HG03159 (cell line): ENCODE measurements around the gene SRA1.

ENCODE experiments used
- ATAC-seq: cut with Tn5 transposase; IDR thresholded peaks from one replicate; pipeline ENCODE4 v1.9.1; 2021; ENCODE audit warnings: mild to moderate bottlenecking, moderate library complexity; ENCODE audit not compliant: unreplicated experiment

SRA1 gene

DNA sequence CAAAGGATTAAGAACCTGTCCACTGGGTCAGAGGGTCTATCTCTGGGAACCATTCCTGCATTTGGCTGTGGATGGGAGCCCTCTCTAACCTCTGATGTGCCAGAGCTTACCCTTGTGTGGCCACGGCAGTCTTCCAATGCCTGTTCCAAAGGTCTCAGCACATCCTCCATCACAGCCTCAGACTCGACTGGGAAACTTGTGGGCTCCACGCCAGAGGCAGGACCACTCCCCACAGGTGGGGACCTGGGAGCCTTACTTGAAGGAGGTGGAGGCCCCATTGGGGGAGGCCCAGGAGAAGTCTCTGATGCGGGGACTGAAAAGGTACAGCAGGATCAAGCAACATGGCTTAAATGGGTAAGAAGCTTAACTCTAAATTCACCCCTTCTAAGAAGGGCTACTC is 5.4 kb downstream of the SRA1 start:
- ATAC-seq = no peak

DNA sequence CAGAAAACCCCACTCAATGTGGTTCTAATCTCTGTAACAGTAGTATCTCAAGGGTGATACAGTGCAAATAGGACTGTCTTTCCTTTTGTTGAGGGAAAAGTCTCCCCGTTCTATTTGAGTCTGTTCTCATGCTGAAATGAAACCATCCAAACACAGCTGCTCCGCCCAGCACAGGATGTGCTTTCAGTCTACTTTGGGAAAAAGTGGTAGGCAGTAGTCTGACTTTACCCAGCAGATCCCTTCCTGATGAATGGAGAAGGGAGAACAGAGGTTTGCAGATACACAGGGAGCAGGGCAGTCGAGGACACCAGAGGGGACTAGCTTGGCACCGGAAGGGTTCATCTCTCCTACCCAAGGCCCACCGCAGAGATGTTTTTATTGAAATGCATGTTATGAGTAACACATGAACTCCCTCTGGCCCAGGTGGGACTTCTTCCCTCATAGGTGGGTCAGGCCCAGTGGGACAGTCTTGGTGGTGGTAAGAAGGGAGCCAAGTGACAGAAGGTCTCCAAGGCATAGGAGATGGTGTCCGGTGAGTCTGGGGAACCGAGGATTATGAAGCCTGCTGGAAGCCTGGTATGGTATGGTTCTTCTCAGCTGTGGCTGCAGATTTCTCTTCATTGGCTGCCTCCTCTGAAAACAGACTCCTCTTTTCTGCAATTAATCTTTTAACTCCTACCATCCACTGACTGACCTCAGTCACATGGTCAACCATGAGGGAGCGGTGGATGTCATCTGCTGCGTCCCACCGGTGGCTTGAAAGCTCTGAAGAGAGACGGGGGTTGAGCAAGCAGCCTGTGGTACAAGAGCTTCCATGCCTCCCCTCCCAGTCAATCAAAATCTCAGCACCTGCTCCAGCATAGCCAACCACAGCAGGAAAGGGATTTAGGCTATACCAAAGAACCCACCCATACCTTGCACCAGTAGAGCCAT is 6.9 kb downstream of the SRA1 start:
- ATAC-seq = no peak

DNA sequence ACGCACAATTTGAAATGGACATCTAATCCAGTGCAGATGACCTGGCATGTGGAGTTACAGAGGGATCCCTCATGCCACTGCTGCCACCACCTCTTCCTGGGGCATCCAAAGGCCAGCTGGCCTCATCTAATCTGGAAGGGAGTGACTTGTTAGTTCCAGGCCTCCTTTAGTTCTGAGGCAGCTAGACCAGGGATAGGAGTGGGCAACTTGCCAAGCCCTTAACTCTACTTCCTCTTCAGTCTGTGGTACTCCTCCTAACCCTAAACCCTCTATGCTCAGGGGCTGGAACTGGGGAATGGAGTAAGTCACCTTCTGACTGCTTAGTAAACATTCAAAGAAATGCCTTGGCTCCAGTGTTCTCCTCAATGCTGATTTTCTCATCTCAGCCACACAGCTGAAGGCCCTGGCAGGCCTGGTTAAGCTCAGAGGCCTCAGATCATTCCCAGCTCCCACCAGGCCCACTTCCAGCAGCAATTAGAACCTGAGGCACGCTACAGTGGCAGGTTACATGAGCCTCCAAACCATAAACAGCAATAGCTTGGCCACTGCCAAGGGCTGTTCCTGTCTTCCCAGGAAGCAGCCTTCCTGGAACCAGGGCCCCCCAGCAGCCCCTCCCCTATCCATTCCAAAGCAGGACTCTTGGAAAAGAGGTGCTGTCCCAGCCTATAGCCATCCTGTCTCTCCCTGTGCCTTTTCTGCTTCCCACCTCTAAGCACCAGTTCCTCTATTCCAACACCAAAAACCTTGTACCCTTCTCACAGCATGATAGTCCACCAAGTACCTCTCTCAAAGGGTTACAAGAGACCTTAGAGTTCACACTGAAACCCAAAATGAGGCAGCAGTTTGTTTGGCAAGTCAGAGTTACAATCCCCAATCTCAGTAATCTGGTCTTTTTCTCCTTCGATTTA is 7.8 kb downstream of the SRA1 start:
- ATAC-seq = no peak

DNA sequence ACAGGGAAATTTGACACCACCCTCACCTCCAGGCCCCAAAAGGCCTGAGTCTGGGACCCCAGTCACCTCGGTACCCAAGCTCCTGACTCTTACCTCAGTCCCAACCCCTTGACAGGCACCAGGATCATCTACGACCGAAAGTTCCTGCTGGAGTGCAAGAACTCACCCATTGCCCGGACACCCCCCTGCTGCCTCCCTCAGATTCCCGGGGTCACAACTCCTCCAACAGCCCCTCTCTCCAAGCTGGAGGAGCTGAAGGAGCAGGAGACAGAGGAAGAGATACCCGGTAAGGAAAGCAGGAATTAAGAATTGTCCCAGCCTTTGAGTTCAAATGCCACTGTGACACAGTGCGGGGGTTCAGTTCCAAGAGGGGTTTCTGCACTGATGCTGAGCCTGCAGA is 8.5 kb downstream of the SRA1 start:
- ATAC-seq = no peak

DNA sequence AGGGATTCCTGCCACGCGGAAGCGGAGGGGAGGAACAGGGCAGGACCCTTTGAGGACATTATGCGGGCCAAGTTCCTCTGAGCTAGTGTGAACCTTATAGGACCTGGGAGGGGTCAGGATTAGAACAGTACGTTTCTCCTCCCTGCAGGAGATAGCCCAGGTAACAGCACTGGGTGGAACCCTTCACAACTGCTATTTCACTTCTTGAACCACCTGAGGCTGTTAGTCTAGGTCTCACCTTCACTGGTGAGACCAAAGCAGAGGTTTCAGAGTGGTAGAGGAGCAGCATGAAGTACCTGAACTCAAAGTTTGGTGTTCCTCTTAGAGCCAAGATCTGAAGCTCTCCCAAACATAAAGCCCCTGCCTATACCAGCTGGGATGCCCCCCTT is 9.0 kb downstream of the SRA1 start:
- ATAC-seq = peak; percentile 3

DNA sequence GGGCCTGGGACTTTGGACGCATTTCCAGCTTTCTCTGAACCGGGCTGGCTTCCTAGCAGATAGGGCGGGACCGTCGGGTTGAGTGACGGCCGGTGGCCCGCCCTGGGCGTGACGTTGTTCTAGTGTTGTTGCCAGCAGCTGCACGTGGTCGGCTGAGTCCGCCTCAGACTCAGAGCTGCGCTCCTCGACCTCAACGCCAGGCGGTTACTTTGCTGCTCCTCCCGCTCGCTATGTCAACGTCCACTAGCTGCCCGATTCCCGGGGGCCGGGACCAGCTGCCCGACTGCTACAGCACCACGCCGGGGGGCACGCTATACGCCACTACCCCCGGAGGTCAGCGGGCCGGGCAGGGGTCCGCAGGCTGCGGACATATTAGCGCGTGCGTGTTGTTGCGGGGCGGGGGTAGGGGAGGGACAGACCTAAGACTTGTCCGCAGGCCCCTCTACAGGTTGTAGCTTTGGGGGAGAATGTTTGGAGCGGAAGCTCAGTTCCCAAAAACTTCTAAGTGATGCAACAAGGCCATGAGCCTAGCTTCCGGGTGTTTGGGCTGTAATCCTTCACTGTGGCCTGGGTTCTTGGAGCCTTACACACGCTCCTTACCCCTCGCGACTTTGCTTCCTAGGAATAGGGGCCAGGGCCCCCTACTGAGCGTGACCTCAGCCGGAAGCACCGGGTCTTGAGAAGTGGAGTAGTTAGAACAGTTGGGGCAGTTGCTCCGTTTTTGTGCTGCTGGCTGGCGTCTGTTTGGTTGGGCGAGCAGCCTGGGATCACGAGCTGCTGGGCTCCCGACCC is 9.6 kb downstream of the SRA1 start, which contains the start of gene EIF4EBP3:
Gene EIF4EBP3, plus strand, starts transcription at position 155 of the 792 bp plus-strand sequence. Its CDS starts 76 bp downstream, at position 231.
- ATAC-seq = peak; percentile 98

DNA sequence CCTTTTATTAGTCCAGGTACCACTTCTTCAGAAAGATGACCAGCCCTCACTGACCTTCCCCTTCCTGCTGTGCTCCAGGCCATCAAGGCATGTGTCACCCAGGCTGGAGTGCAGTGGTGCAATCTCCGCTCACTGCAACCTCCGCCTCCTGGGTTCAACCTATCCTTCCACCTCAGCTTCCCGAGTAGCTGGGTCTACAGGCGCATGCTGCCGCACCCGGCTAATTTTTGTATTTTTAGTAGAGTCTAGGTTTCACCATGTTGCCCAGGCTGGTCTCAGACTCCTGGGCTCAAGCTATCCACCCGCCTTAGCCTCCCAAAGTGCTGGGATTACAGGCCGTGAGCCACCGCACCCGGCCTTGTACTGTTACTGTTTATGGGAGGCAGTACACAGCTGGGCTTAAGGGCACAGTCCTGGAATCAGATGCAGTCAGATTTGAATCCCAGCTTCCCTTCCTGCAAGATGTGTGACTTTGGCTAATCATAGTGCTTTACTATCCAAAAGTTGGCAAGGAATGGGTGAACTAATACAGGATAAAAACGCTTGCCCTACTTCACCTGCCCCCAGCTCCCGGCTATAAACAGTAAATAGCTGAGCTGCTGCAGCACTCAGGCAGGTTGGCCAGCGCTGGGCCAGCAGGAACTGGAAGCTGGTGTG is 10.3 kb downstream of the SRA1 start:
- no peak for ATAC-seq

DNA sequence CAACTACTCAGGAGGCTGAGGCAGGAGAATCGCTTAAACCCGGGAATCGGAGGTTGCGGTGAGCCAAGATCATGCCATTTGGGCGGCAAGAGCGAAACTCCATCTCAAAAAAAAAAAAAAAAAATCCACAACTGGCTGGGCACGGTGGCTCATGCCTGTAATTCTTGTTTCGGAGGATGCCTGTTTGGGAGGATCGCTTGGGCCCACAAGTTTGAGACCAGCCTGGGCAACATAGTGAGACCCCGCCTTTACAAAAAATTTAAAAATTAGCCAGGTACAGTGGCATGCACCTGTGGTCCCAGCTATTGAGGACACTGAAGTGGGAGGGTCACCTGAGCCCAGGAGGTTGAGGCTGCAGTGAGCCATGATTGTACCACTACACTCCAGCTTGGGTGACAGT is 11.7 kb downstream of the SRA1 start:
- no peak for ATAC-seq

DNA sequence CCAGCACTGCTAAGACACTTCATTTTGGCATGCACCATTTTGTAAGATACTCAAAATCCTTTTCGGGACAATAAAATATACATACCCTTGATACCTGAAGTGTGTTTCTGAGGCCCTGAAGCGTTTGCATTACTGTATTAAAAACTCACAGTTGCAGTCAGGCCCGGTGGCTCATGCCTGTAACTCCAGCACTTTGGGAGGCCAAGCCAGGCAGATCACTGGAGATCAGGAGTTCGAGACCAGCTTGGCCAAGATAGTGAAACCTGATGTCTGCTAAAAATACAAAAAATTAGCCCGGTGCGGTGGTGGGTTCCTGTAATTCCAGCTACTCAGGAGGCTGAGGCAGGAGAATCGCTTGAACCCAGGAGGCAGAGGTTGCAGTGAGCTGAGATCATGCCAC is 12.3 kb downstream of the SRA1 start:
- ATAC-seq = no peak

DNA sequence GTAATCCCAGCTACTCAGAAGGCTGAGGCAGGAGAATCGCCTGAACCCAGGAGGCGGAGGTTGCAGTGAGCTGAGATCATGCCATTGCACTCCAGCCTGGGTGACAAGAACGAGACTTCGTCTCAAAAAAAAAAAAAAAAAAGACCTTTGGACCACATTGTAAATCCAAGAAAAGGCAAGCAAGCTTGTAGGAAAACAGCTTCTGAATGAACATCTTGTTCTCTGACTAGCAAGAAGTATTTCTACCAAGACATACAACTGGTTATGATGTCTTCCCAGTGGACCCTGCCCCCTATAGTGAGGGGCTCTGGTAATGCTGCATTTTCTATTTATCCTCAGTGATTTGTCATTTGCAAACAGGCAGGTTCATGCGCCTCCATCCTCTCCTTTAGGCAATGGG is 14.3 kb downstream of the SRA1 start:
- ATAC-seq = no peak

DNA sequence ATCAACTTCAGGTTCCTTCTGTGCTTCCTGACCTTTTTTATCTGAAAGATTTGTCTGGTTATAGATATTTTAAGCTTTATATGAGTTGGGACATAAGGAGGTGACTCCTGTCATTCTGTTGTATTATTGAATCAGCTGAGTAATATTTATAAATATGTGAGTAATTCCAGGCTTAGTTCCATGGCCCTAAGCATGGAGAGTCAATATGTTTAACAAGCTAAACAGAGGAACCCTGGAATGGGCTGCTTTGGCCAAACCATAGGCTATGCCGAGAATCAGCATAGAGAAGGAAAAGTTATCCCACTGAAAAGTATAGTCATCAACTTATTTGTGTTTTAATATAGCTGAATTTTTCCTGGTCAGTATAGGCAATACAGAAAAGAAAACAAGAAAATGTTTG is 17.0 kb downstream of the SRA1 start:
- ATAC-seq = no peak

DNA sequence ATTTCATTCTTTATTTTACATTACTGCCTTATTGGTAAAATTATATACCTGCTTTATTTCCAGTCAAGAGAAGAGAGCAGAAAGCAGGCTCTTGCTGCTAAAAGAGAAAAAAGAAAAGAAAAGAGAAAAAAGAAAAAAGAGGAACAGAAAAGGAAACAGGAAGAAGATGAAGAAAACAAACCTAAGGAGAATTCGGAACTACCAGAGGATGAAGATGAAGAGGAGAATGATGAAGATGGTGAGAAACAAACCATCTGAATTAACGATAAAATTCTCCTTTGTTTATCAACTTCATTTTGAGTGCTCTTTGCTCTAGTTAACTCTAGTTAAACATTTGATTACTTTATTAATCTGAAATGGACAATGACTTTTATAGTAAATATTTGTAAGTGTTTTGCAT is 33.3 kb downstream of the SRA1 start:
- no peak for ATAC-seq

DNA sequence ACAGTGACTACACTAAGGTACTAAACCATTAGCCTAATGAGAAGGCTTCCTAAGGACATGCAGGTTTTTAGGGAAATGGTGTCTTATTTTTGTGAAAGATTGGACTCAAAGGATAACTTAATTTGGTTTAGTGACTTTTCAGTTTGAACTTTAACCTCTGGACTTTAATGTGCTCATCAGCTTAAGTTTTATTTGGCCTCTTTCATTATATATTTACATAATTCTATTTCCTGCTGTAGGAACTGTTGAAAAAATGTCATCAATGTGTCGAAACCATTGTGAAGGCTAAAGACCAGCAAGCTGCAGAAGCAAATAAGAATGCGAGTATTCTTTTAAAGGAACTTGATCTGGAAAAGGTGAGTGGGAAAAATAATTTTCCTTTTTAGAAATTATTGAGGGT is 44.1 kb downstream of the SRA1 start:
- ATAC-seq = no peak

DNA sequence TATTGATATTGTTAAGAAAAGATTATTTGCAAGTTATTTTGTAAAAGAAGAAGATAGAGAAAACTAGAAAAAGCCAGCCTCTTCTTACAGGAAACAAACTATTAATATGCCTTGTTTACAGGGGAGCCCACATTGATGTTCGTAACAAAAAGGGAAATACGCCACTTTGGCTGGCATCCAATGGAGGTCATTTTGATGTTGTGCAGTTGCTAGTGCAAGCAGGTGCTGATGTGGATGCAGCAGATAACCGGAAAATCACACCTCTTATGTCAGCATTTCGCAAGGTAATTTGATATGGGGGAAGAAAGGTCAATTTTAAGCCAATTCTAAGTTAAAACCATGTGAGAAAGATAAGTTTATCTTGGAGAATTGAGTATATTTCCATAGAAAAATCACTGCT is 47.4 kb downstream of the SRA1 start:
- ATAC-seq = no peak

DNA sequence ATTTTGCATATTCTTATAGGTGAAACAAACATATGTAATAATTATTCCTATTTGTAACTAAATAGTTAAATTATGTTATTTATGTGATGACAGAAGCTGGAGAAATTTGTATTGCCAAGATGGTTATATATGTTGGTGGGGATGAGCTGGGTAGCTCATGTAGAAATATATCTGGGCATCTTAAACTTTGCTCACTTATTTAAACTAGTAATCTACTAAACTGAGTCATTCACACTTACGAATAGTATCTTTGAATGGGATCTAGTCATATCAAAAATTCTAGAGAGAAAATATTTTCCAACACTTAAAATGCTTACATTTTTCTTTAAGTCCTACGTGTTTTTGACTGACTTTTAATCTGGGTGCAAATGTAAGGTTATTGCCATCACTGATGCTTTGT is 54.4 kb downstream of the SRA1 start:
- ATAC-seq = no peak
